Neural progenitor cell (in vitro differentiated cells): ENCODE results near the gene PA2G4.

ENCODE experiments used
- EZH2phosphoT487 ChIP-seq: fragments of 200-600 bp; sonication (generic); IDR thresholded peaks from 2 replicates; pipeline ENCODE4 v1.6.1; 2017; ENCODE audit warnings: antibody characterized with exemption
- TF ChIP-seq, protein P1 (sequence below): fragments of 200-600 bp; sonication (generic); IDR thresholded peaks from 2 replicates; pipeline ENCODE4 v1.5.1; 2017; ENCODE audit warnings: antibody characterized with exemption, mild to moderate bottlenecking

DNA sequence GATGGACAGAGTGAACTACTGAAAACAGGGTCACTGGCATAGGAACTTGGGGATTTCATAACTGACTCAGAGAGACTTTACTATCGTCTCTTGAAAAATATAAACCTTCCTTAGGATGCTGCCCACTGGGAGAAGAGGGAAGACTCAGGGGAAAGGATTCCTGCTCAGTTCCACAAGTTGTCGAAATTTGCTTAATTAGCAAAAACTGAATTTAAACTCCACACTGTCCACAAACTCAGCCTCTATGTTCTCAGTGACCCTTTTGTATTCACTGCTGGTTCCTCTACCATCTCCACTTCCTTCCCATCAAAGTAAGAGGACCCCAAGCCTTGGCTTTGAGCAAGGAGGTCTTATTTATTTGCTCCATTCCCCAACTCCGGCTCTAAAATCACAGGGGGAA, 40.9 kb downstream of the PA2G4 start:
- TF ChIP-seq, protein P1, sequence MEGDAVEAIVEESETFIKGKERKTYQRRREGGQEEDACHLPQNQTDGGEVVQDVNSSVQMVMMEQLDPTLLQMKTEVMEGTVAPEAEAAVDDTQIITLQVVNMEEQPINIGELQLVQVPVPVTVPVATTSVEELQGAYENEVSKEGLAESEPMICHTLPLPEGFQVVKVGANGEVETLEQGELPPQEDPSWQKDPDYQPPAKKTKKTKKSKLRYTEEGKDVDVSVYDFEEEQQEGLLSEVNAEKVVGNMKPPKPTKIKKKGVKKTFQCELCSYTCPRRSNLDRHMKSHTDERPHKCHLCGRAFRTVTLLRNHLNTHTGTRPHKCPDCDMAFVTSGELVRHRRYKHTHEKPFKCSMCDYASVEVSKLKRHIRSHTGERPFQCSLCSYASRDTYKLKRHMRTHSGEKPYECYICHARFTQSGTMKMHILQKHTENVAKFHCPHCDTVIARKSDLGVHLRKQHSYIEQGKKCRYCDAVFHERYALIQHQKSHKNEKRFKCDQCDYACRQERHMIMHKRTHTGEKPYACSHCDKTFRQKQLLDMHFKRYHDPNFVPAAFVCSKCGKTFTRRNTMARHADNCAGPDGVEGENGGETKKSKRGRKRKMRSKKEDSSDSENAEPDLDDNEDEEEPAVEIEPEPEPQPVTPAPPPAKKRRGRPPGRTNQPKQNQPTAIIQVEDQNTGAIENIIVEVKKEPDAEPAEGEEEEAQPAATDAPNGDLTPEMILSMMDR, result no peak
- no peak for TF ChIP-seq EZH2phosphoT487
